NCI-H2196 treated with DMSO at 0.1 percent for 48 hours (cell line): ENCODE data around the gene PEAK1.

Experiments used
- DNase-seq: peaks from one replicate; lab custom pipeline; 2025; ENCODE audit not compliant: unreplicated experiment; lab: John Stamatoyannopoulos, UW

Gene PEAK1

GRCh38 chr15:77098572-77098971, 321.3 kb downstream of the PEAK1 start:
- no peak for DNase-seq

- no peak for DNase-seq
Observed at GRCh38 chr15:77097921-77098320, 322.0 kb downstream of the PEAK1 start.

- no peak for DNase-seq
Observed at GRCh38 chr15:77097248-77097721, 322.6 kb downstream of the PEAK1 start.

GRCh38 chr15:77096541-77096940, 323.4 kb downstream of the PEAK1 start:
- DNase-seq: no peak

- no peak for DNase-seq
Observed at GRCh38 chr15:77096138-77096537, 323.8 kb downstream of the PEAK1 start.

- no peak for DNase-seq
Observed at GRCh38 chr15:77094397-77095030, 325.4 kb downstream of the PEAK1 start.

GRCh38 chr15:77093436-77093835, 326.5 kb downstream of the PEAK1 start:
- no peak for DNase-seq

- DNase-seq: no peak
Observed at GRCh38 chr15:77091097-77091496, 328.8 kb downstream of the PEAK1 start.

GRCh38 chr15:77087213-77087612, 332.7 kb downstream of the PEAK1 start:
- DNase-seq: no peak

GRCh38 chr15:77085297-77085696, 334.6 kb downstream of the PEAK1 start:
- DNase-seq: no peak

GRCh38 chr15:77084436-77084835, 335.5 kb downstream of the PEAK1 start:
- DNase-seq: no peak

- DNase-seq: peak; percentile 75
Observed at GRCh38 chr15:77083381-77084160, 336.3 kb downstream of the PEAK1 start.

GRCh38 chr15:77081971-77082370, 337.9 kb downstream of the PEAK1 start:
- no peak for DNase-seq

GRCh38 chr15:77076323-77076915, 343.5 kb downstream of the PEAK1 start:
- no peak for DNase-seq

- DNase-seq: no peak
Observed at GRCh38 chr15:77075528-77075927, 344.4 kb downstream of the PEAK1 start.

GRCh38 chr15:77074350-77074749, 345.6 kb downstream of the PEAK1 start:
- DNase-seq: no peak

- DNase-seq: no peak
Observed at GRCh38 chr15:77071305-77072223, 348.3 kb downstream of the PEAK1 start.

- DNase-seq: peak; percentile 57
Observed at GRCh38 chr15:77070495-77071304, 349.2 kb downstream of the PEAK1 start, which contains the start of gene TSPAN3. TSS of gene TSPAN3 (minus strand) at chr15:77071109. CDS start at chr15:77070954, 155 bp downstream.

GRCh38 chr15:77070180-77070494, 349.8 kb downstream of the PEAK1 start:
- no peak for DNase-seq

- DNase-seq: no peak
Observed at GRCh38 chr15:77069521-77070121, 350.3 kb downstream of the PEAK1 start.
